GM23338 (cell line): ENCODE measurements around the gene CYBRD1. TPM values are rescaled to one million over a fixed set of nuclear protein-coding genes. Genes with fewer than 3 reads are reported as not detected.

ENCODE experiments used
- ATAC-seq: fragments of 200-7000 bp; cut with Tn5 transposase; 3 replicates; pipeline ENCODE4 v1.9.1; 2020
- DNase-seq: peaks from one replicate; pipeline ENCODE4 v3.0.0-alpha.2; 2015; ENCODE audit warnings: low spot score
- H2AFZ ChIP-seq: fragments of 200-600 bp; sonication (generic); 2 replicates; pipeline ENCODE4 v1.8.0; 2016; ENCODE audit warnings: antibody characterized with exemption, mild to moderate bottlenecking, moderate library complexity
- H3F3A ChIP-seq: fragments of 200-600 bp; sonication (generic); replicated peaks from 2 replicates; pipeline ENCODE4 v1.8.0; 2017; ENCODE audit warnings: antibody characterized with exemption, mixed run types, low read depth
- H3K27ac ChIP-seq: fragments of 200-600 bp; sonication (generic); 2 replicates; pipeline ENCODE4 v1.6.1; 2016; ENCODE audit warnings: low read depth
- H3K27me3 ChIP-seq: fragments of 200-600 bp; sonication (generic); 2 replicates; pipeline ENCODE4 v1.8.0; 2016; ENCODE audit warnings: mild to moderate bottlenecking, mixed run types, moderate library complexity; ENCODE audit not compliant: insufficient read depth
- H3K36me3 ChIP-seq: fragments of 200-600 bp; sonication (generic); 2 replicates; pipeline ENCODE4 v1.8.0; 2016; ENCODE audit warnings: mild to moderate bottlenecking; ENCODE audit not compliant: insufficient read depth
- H3K4me1 ChIP-seq: fragments of 200-600 bp; sonication (generic); 2 replicates; pipeline ENCODE4 v1.8.0; 2016; ENCODE audit warnings: mild to moderate bottlenecking, moderate library complexity; ENCODE audit not compliant: insufficient read depth
- H3K4me2 ChIP-seq: fragments of 200-600 bp; sonication (generic); 2 replicates; pipeline ENCODE4 v1.7.1; 2017; ENCODE audit warnings: mixed run types
- H3K4me3 ChIP-seq: fragments of 200-600 bp; sonication (generic); 2 replicates; pipeline ENCODE4 v1.6.1; 2016; ENCODE audit warnings: mixed run types
- H3K79me2 ChIP-seq: fragments of 200-600 bp; sonication (generic); replicated peaks from 2 replicates; pipeline ENCODE4 v1.8.0; 2017; ENCODE audit warnings: mild to moderate bottlenecking; ENCODE audit not compliant: insufficient read depth
- H3K9me2 ChIP-seq: fragments of 200-600 bp; sonication (generic); 2 replicates; pipeline ENCODE4 v1.8.0; 2017; ENCODE audit not compliant: insufficient read depth
- H4K20me1 ChIP-seq: fragments of 200-600 bp; sonication (generic); replicated peaks from 2 replicates; pipeline ENCODE4 v1.8.0; 2017; ENCODE audit warnings: mild to moderate bottlenecking; ENCODE audit not compliant: insufficient read depth
- H3K27ac Mint-ChIP-seq: 2 replicates; pipeline ENCODE4 v1.8.0; 2020; ENCODE audit warnings: inconsistent platforms, mild to moderate bottlenecking, moderate library complexity, mixed read lengths
- H3K27me3 Mint-ChIP-seq: 3 replicates; pipeline ENCODE4 v1.8.0; 2022; ENCODE audit warnings: low read depth, mild to moderate bottlenecking, moderate library complexity, mixed read lengths, inconsistent platforms; ENCODE audit not compliant: insufficient read depth, poor library complexity
- H3K36me3 Mint-ChIP-seq: 3 replicates; pipeline ENCODE4 v1.8.0; 2021; ENCODE audit warnings: low read depth, mild to moderate bottlenecking, inconsistent platforms, moderate library complexity, mixed read lengths
- H3K4me1 Mint-ChIP-seq: 3 replicates; pipeline ENCODE4 v1.8.0; 2020; ENCODE audit warnings: mild to moderate bottlenecking, inconsistent platforms, mixed read lengths
- H3K4me3 Mint-ChIP-seq: 3 replicates; pipeline ENCODE4 v1.8.0; 2021; ENCODE audit warnings: moderate library complexity, mild to moderate bottlenecking, inconsistent platforms, mixed read lengths
- H3K9me3 Mint-ChIP-seq: 3 replicates; pipeline ENCODE4 v1.8.0; 2020; ENCODE audit warnings: moderate library complexity, mild to moderate bottlenecking, inconsistent platforms, mixed read lengths
- CTCF ChIP-seq, 2 experiments: fragments of 200-600 bp in 1 of 2; sonication (generic) in 1 of 2; conservative IDR thresholded peaks; 2 replicates each; pipeline versions ENCODE4 v1.5.1 to v1.6.1; 2016 to 2017; ENCODE audit warnings: antibody characterized with exemption in 2 of 2, low read depth in 2 of 2, mild to moderate bottlenecking in 2 of 2, moderate library complexity in 1 of 2
- EZH2 ChIP-seq: fragments of 200-600 bp; sonication (generic); IDR thresholded peaks from one replicate; pipeline ENCODE4 v1.8.0; 2017; ENCODE audit warnings: antibody characterized with exemption, mild to moderate bottlenecking, low read depth; ENCODE audit not compliant: unreplicated experiment
- EZH2phosphoT487 ChIP-seq: fragments of 200-600 bp; sonication (generic); IDR thresholded peaks from one replicate; pipeline ENCODE4 v1.8.1; 2018; ENCODE audit warnings: antibody characterized with exemption; ENCODE audit not compliant: unreplicated experiment
- JUNB ChIP-seq: IDR thresholded peaks from one replicate; pipeline ENCODE4 v1.6.1; 2016; ENCODE audit warnings: antibody characterized with exemption; ENCODE audit not compliant: unreplicated experiment
- STAT1 ChIP-seq: IDR thresholded peaks from one replicate; pipeline ENCODE4 v1.6.1; 2016; ENCODE audit warnings: antibody characterized with exemption; ENCODE audit not compliant: unreplicated experiment
- ZNF331 ChIP-seq: fragments of 250-450 bp; sonication (Bioruptor Pico); IDR thresholded peaks from 2 replicates; pipeline ENCODE4 v1.5.0; 2020; ENCODE audit warnings: low read depth, mild to moderate bottlenecking, moderate library complexity
- ZNF462 ChIP-seq: fragments of 250-450 bp; sonication (Bioruptor Pico); IDR thresholded peaks from 2 replicates; pipeline ENCODE4 v1.5.0; 2020; ENCODE audit warnings: mild to moderate bottlenecking, moderate library complexity
- polyA plus RNA-seq: library from polyadenylated mRNA; unstranded; fragments of >200 nt; fragmentation: Nextera tagmentation; extraction: Ambion mirVana; gene quantifications from 2 replicates; pipeline ENCODE4 v1.2.1, GENCODE V29; 2016
- total RNA-seq: library from RNA; depleted of rRNA; stranded (reverse); fragments of >200 nt; shearing (Covaris generic); gene quantifications from 2 replicates; pipeline ENCODE4 v1.2.3, GENCODE V29; 2014

Gene CYBRD1
- total and polyA plus RNA-seq, 2 experiments from 2014 or later = 3.4 to 5.3 TPM

- no peak for TF ChIP-seq ZNF462
- TF ChIP-seq JUNB = no peak
- TF ChIP-seq EZH2 = no peak
- TF ChIP-seq ZNF331 (CRISPR knock-in tag) = no peak
- TF ChIP-seq STAT1 = no peak
- TF ChIP-seq EZH2phosphoT487 = no peak
These were observed 67.8 kb downstream of the CYBRD1 start (continued) for GRCh38 chr2:171590116-171590515.

GRCh38 chr2:171592036-171592555 lies 69.8 kb downstream of the CYBRD1 start:
- Histone ChIP-seq H2AFZ (no peak overlapping the region), H3K4me1 (no peaks in the 10 kb centered on the region), H3K27me3 (no peaks in the 10 kb centered on the region), H3K4me3 (no peak overlapping the region), H3K4me2 (no peak overlapping the region), H3K27ac (no peak overlapping the region), H3F3A (no peaks in the 10 kb centered on the region), H3K36me3 (no peaks in the 10 kb centered on the region), H4K20me1 (no peaks in the 10 kb centered on the region), H3K9me2 (no peaks in the 10 kb centered on the region; the same call in 1 of the 2 replicates), H3K79me2 (no peaks in the 10 kb centered on the region)
- peak; percentile 49; the same call in 2 of the 3 replicates for ATAC-seq
- Mint-ChIP-seq H3K36me3 (no peaks in the 10 kb centered on the region), H3K9me3 (no peaks in the 10 kb centered on the region; the same call in 2 of the 3 replicates), H3K4me3 (no peak overlapping the region), H3K4me1 (peaks cover 9% of the 10 kb centered on the region; the same call in 2 of the 3 replicates), H3K27ac (no peak overlapping the region), H3K27me3 (peaks cover 6% of the 10 kb centered on the region)
- DNase-seq = no peak
- TF ChIP-seq EZH2 = no peak
- TF ChIP-seq ZNF462 = no peak
- TF ChIP-seq CTCF (conservative IDR thresholded peaks at IDR 0.05; ENCODE audit: low read depth in 2 of 2) = no peak
- no peak for TF ChIP-seq ZNF331 (CRISPR knock-in tag)
- TF ChIP-seq JUNB = no peak
